Airway epithelial cell (primary cell): ENCODE data around the gene BTBD3. TPM values are rescaled to one million over a fixed set of nuclear protein-coding genes. Genes with fewer than 3 reads are reported as not detected.

ENCODE experiments used
- total RNA-seq: library from RNA; depleted of rRNA; stranded (reverse); fragments of >200 nt; gene quantifications from 2 replicates; pipeline ENCODE4 v1.2.3, GENCODE V29; 2015

Gene BTBD3
- total RNA-seq, result 10.5 and 13.8 TPM in 2 replicates

DNA sequence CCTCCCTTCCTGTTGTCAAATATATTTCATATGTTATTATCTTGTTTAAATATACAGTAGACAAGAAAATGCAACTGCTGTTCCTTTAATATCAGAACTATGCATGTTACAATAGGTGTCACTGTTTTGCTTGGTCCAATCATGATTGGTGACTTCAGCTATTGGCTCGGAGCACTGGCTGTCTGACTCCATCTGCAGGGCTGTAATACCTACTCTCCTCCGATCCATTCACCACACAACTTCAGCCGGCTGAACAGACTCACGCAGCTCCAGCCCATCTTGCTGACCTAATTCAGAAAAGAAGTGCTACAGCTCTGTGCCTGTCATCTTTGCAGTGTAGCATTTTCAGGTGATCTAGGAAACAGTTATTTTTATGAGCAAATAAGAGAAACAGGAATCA lies at the start of gene BTBD3:
TSS of gene BTBD3 (plus strand) at position 231 of the 400 bp plus-strand sequence. CDS start 383 bp downstream, outside the sequence.

